ENCODE data around the gene SEC61B. TPM values are rescaled to one million over a fixed set of nuclear protein-coding genes. Genes with fewer than 3 reads are reported as not detected.
A peak's percentile ranks its signal among the peaks of the same experiment; 100 is the strongest.

Gene SEC61B
- polyA plus RNA-seq (ENCODE audit: insufficient read length), result 136 TPM
- long read RNA-seq, donor 1, transcript SEC61B-201 (4 exons, 545 nt), result major isoform, 257 of 319 reads
- long read RNA-seq, donor 1, partial matches to known transcripts, result 60 of 319 reads
- long read RNA-seq, donor 1, other reads (novel, unspliced or antisense), result 0 of 319 reads
- long read RNA-seq, donor 2, transcript SEC61B-201 (4 exons, 545 nt), result major isoform, 188 of 218 reads
- long read RNA-seq, donor 2, partial matches to known transcripts, result 27 of 218 reads
- long read RNA-seq, donor 2, other reads (novel, unspliced or antisense), result 0 of 218 reads
- long read RNA-seq, donor 3, transcript SEC61B-201 (4 exons, 545 nt), result major isoform, 154 of 193 reads
- long read RNA-seq, donor 3, partial matches to known transcripts, result 36 of 193 reads
- long read RNA-seq, donor 3, other reads (novel, unspliced or antisense), result 0 of 193 reads
- long read RNA-seq, donor 4, transcript SEC61B-201 (4 exons, 545 nt), result major isoform, 34 of 56 reads
- long read RNA-seq, donor 4, partial matches to known transcripts, result 21 of 56 reads
- long read RNA-seq, donor 4, other reads (novel, unspliced or antisense), result 0 of 56 reads
- long read RNA-seq, donor 5, transcript SEC61B-201 (4 exons, 545 nt), result major isoform, 411 of 476 reads
- long read RNA-seq, donor 5, transcript SEC61B-202 (2 exons, 687 nt), result minor isoform, 6 of 476 reads
- long read RNA-seq, donor 5, partial matches to known transcripts, result 59 of 476 reads
- long read RNA-seq, donor 5, other reads (novel, unspliced or antisense), result 0 of 476 reads
- long read RNA-seq, donor 6, transcript SEC61B-201 (4 exons, 545 nt), result major isoform, 320 of 401 reads
- long read RNA-seq, donor 6, partial matches to known transcripts, result 79 of 401 reads
- long read RNA-seq, donor 6, other reads (novel, unspliced or antisense), result 0 of 401 reads
- long read RNA-seq, donor 7, transcript SEC61B-202 (2 exons, 687 nt), result minor isoform, 6 of 439 reads
- long read RNA-seq, donor 7, transcript SEC61B-201 (4 exons, 545 nt), result major isoform, 347 of 439 reads
- long read RNA-seq, donor 7, partial matches to known transcripts, result 78 of 439 reads
- long read RNA-seq, donor 7, other reads (novel, unspliced or antisense), result 6 of 439 reads
- long read RNA-seq, donor 8, transcript SEC61B-201 (4 exons, 545 nt), result major isoform, 102 of 127 reads
- long read RNA-seq, donor 8, partial matches to known transcripts, result 21 of 127 reads
- long read RNA-seq, donor 8, other reads (novel, unspliced or antisense), result 0 of 127 reads

- DNase-seq, result peak; percentile 94
These were observed at the start of gene SEC61B, which contains the start of gene ALG2 for GRCh38 chr9:99221621-99222415. SEC61B (plus strand) TSS chr9:99222282; CDS start chr9:99222364, 82 bp downstream. ALG2 (minus strand) TSS chr9:99221942; CDS start chr9:99221894, 48 bp downstream.

GRCh38 chr9:99173570-99174504, 48.2 kb upstream of the SEC61B start:
- no peak for DNase-seq

- DNase-seq, result no peak
These were observed 45.5 kb upstream of the SEC61B start for GRCh38 chr9:99176527-99177013.

GRCh38 chr9:99177576-99178366, 44.3 kb upstream of the SEC61B start:
- no peak for DNase-seq

GRCh38 chr9:99178912-99179872, 42.9 kb upstream of the SEC61B start:
- no peak for DNase-seq

- no peak for DNase-seq
These were observed 41.9 kb upstream of the SEC61B start for GRCh38 chr9:99180199-99180598.

GRCh38 chr9:99180662-99181061, 41.4 kb upstream of the SEC61B start:
- no peak for DNase-seq

- no peak for DNase-seq
These were observed 40.9 kb upstream of the SEC61B start for GRCh38 chr9:99181206-99181605.

- DNase-seq, result no peak
These were observed 40.5 kb upstream of the SEC61B start for GRCh38 chr9:99181621-99182020.

- DNase-seq, result no peak
These were observed 39.7 kb upstream of the SEC61B start for GRCh38 chr9:99182356-99182755.

GRCh38 chr9:99183616-99184015, 38.5 kb upstream of the SEC61B start:
- DNase-seq, result no peak

- DNase-seq, result no peak
These were observed 38.0 kb upstream of the SEC61B start for GRCh38 chr9:99184110-99184474.

GRCh38 chr9:99184475-99185347, 37.4 kb upstream of the SEC61B start:
- DNase-seq, result peak; percentile 93

GRCh38 chr9:99185348-99185632, 36.8 kb upstream of the SEC61B start:
- no peak for DNase-seq

- DNase-seq, result no peak
These were observed 36.1 kb upstream of the SEC61B start for GRCh38 chr9:99185934-99186333.

GRCh38 chr9:99187311-99187710, 34.8 kb upstream of the SEC61B start:
- no peak for DNase-seq

GRCh38 chr9:99189186-99189585, 32.9 kb upstream of the SEC61B start:
- DNase-seq, result no peak
